ELR (cell line): ENCODE data around the gene LGI1.

Experiments used
- DNase-seq: peaks from one replicate; pipeline ENCODE4 v3.0.0-alpha.2; 2015; ENCODE audit warnings: low read depth

Gene LGI1

GRCh38 chr10:93755443-93756116 lies 2.2 kb upstream of the LGI1 start:
- DNase-seq: no peak

- DNase-seq: no peak
These were observed 1.6 kb upstream of the LGI1 start for GRCh38 chr10:93756118-93756517.

- DNase-seq: no peak
These were observed 600 bp upstream of the LGI1 start for GRCh38 chr10:93757136-93757535.

- no peak for DNase-seq
These were observed 761 bp downstream of the LGI1 start for GRCh38 chr10:93758508-93758885.

- DNase-seq: no peak
These were observed 1.2 kb downstream of the LGI1 start for GRCh38 chr10:93758891-93759410.

- DNase-seq: no peak
These were observed 2.8 kb downstream of the LGI1 start for GRCh38 chr10:93760490-93760889.

GRCh38 chr10:93762979-93763391 lies 5.2 kb downstream of the LGI1 start:
- no peak for DNase-seq

- no peak for DNase-seq
These were observed 9.2 kb downstream of the LGI1 start for GRCh38 chr10:93766918-93767317.

GRCh38 chr10:93767724-93768399 lies 10.1 kb downstream of the LGI1 start:
- DNase-seq: no peak

- no peak for DNase-seq
These were observed 11.2 kb downstream of the LGI1 start for GRCh38 chr10:93768892-93769291.

GRCh38 chr10:93771354-93771753 lies 13.6 kb downstream of the LGI1 start:
- DNase-seq: no peak

- DNase-seq: no peak
These were observed 15.4 kb downstream of the LGI1 start for GRCh38 chr10:93773120-93773519.

GRCh38 chr10:93773705-93774104 lies 16.0 kb downstream of the LGI1 start:
- no peak for DNase-seq

- DNase-seq: peak; percentile 6
These were observed 17.6 kb downstream of the LGI1 start for GRCh38 chr10:93775356-93775755.

- no peak for DNase-seq
These were observed 19.4 kb downstream of the LGI1 start for GRCh38 chr10:93777092-93777491.

GRCh38 chr10:93784059-93784458 lies 26.3 kb downstream of the LGI1 start:
- DNase-seq: no peak

- DNase-seq: no peak
These were observed 30.9 kb downstream of the LGI1 start for GRCh38 chr10:93788413-93789208.

- DNase-seq: no peak
These were observed 32.7 kb downstream of the LGI1 start for GRCh38 chr10:93790439-93790838.

GRCh38 chr10:93796167-93796566 lies 38.4 kb downstream of the LGI1 start:
- no peak for DNase-seq

- DNase-seq: no peak
These were observed 40.1 kb downstream of the LGI1 start for GRCh38 chr10:93797825-93798224.

- DNase-seq: no peak
These were observed 41.5 kb downstream of the LGI1 start for GRCh38 chr10:93799155-93799708.

- DNase-seq: no peak
These were observed 46.5 kb downstream of the LGI1 start for GRCh38 chr10:93804200-93804599.

- DNase-seq: no peak
These were observed 49.2 kb downstream of the LGI1 start for GRCh38 chr10:93806903-93807302.
